Prostate gland (tissue), 2 donors: ENCODE measurements around the gene ZNF718. TPM values are rescaled to one million over a fixed set of nuclear protein-coding genes. Genes with fewer than 3 reads are reported as not detected.
"Not testable (repeated sequence)": the region's sequence is repeated elsewhere in the genome, so short reads cannot be mapped to it uniquely, and the experiment has no call there.

Experiments
- DNase-seq: peaks from one replicate; pipeline ENCODE4 v3.0.0-alpha.2; 2019; ENCODE audit warnings: low spot score
- H3K27ac ChIP-seq, 2 donors: fragments of 200-600 bp; sonication (generic); 2 replicates each; pipeline ENCODE4 v1.5.1; 2017 to 2019
- H3K27me3 ChIP-seq: fragments of 200-600 bp; sonication (generic); replicated peaks from 2 replicates; pipeline ENCODE4 v1.5.1; 2019; ENCODE audit not compliant: insufficient read depth
- H3K36me3 ChIP-seq, 2 donors: fragments of 200-600 bp; sonication (generic); 1 replicate in 1 of 2; 2 replicates in 1 of 2; pipeline versions ENCODE4 v1.5.1 to v1.8.1; 2017 to 2019
- H3K4me1 ChIP-seq: fragments of 200-600 bp; sonication (generic); replicated peaks from 2 replicates; pipeline ENCODE4 v1.5.1; 2019
- H3K4me3 ChIP-seq, 2 donors: fragments of 200-600 bp; sonication (generic); 2 replicates each; pipeline ENCODE4 v1.5.1; 2017 to 2019
- H3K9me3 ChIP-seq: fragments of 200-600 bp; sonication (generic); 2 replicates; pipeline ENCODE4 v1.5.1; 2017
- POLR2A ChIP-seq: fragments of 450-650 bp; IDR thresholded peaks from one replicate; pipeline ENCODE4 v1.6.1; 2016; ENCODE audit warnings: antibody characterized with exemption, mild to moderate bottlenecking
- POLR2AphosphoS5 ChIP-seq: sonication (generic); formaldehyde crosslinking; IDR thresholded peaks from one replicate; pipeline ENCODE4 v1.6.1; 2017; ENCODE audit warnings: antibody characterized with exemption
- WGBS: methylation state at CpG from one replicate; pipeline ENCODE4 v1.1.5; 2018; 5-methylcytosine and 5-hydroxymethylcytosine counted together
- intact Hi-C: fragments of 100-400 bp; cut with DNase I; formaldehyde crosslinking; loops from one replicate; pipeline ENCODE4 v1.14.2; 2022
- total RNA-seq, 2 donors: library from RNA; depleted of rRNA; stranded (reverse); fragments of >200 nt; gene quantifications; one replicate each; pipeline ENCODE4 v1.1.0, GENCODE V29; 2016
- TF ChIP-seq, protein P1 (sequence below), 4 experiments: fragments of 200-600 bp in 2 of 4; fragments of 450-650 bp in 2 of 4; sonication (generic) in 2 of 4; IDR thresholded peaks; 1 replicate in 3 of 4; 2 replicates in 1 of 4; pipeline ENCODE4 v1.5.1; 2016 to 2019; ENCODE audit warnings: antibody characterized with exemption in 4 of 4, mild to moderate bottlenecking in 2 of 4, moderate library complexity in 2 of 4

ZNF718 gene
- 10 to 100 TPM; 13.0 to 13.7 TPM for total RNA-seq

DNA sequence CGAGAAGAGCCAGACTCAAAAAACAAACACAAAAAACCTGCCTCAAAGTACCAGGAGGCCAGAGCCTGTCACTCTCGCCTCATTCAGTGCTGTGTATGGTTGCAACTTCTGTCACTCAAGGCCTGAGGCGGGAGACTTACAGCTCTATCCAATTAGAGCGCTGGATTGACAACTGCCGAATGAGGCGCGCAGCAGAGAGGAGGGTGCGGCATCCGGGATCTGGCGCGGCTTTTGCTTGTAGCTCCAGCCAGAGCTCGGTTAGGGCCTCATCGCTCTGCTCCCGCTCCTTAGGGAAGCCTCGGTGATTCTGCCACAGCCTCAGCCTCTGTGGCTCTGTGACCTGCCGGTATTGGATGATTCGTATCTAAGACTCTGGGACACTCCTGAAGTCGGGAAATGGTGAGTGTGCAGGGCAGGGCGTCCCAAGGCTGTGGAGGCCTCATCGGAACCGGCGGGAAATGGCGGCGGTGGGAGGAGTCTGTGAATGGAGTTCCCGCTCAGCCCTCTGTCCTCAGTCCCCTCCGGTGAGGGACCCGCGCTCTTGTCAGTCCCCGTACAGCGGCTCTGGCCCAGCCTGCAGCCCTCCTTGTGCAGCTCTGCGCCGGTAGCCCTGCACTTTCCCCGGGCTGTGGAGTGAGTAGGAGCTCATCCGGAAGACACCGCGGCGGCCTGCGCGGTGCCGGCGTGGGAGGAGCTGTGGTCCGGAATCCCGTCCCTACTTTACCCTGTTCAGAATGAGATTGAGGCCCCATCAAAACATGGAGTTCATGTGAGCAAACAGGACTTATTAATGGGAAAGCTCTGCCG is at the start of gene ZNF718:
TSS of gene ZNF718 (plus strand) at position 227 of the 807 bp plus-strand sequence. CDS start at position 397, 170 bp downstream.
- TF ChIP-seq POLR2A (peak; percentile 79), POLR2AphosphoS5 (peak; percentile 92)
- TF ChIP-seq, protein P1, sequence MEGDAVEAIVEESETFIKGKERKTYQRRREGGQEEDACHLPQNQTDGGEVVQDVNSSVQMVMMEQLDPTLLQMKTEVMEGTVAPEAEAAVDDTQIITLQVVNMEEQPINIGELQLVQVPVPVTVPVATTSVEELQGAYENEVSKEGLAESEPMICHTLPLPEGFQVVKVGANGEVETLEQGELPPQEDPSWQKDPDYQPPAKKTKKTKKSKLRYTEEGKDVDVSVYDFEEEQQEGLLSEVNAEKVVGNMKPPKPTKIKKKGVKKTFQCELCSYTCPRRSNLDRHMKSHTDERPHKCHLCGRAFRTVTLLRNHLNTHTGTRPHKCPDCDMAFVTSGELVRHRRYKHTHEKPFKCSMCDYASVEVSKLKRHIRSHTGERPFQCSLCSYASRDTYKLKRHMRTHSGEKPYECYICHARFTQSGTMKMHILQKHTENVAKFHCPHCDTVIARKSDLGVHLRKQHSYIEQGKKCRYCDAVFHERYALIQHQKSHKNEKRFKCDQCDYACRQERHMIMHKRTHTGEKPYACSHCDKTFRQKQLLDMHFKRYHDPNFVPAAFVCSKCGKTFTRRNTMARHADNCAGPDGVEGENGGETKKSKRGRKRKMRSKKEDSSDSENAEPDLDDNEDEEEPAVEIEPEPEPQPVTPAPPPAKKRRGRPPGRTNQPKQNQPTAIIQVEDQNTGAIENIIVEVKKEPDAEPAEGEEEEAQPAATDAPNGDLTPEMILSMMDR (IDR thresholded peaks at IDR 0.05) = no peak
- WGBS = 4% methylated on average over 44 of the region's 44 CpGs
- no peaks in the 10 kb centered on the region for H3K27me3 ChIP-seq
- H3K36me3 ChIP-seq = peaks cover 0 to 12% of the 10 kb centered on the region in 2 donors
- H3K9me3 ChIP-seq = no peaks in the 10 kb centered on the region
- peak within 1 kb of the TSS; percentile 58 to 65 for H3K4me3 ChIP-seq
- intact Hi-C loops = loop anchor here (5.0 kb wide), 1 partner anchor 88 kb away; no protein-coding TSS in a partner anchor
- peak; percentile 95 for DNase-seq
- H3K27ac ChIP-seq = peak within 1 kb of the TSS; percentile 85 to 90
- H3K4me1 ChIP-seq = peaks cover 3% of the 10 kb centered on the region

DNA sequence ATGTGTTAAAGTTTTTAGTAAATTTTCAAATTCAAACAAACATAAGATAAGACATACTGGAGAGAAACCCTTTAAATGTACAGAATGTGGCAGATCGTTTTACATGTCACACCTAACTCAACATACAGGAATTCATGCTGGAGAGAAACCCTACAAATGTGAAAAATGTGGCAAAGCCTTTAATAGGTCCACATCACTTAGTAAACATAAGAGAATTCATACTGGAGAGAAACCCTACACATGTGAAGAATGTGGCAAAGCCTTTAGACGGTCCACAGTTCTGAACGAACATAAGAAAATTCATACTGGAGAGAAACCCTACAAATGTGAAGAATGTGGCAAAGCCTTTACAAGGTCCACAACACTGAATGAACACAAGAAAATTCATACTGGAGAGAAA is 38.4 kb upstream of the ZNF718 start:
- H3K9me3 ChIP-seq = peaks cover 11% of the 10 kb centered on the region
- TF ChIP-seq POLR2AphosphoS5 = no peak
- no peak for TF ChIP-seq POLR2A
- TF ChIP-seq, protein P1 (IDR thresholded peaks at IDR 0.05) = no peak
- intact Hi-C loops = no loop called here
- H3K4me1 ChIP-seq = no peaks in the 10 kb centered on the region
- DNase-seq = no peak
- WGBS = 91% methylated on average over 3 of the region's 3 CpGs
- peaks cover 6 to 8% of the 10 kb centered on the region in 2 donors for H3K36me3 ChIP-seq
- H3K27ac ChIP-seq = no peak overlapping the region
- no peak overlapping the region for H3K4me3 ChIP-seq
- H3K27me3 ChIP-seq = no peaks in the 10 kb centered on the region

DNA sequence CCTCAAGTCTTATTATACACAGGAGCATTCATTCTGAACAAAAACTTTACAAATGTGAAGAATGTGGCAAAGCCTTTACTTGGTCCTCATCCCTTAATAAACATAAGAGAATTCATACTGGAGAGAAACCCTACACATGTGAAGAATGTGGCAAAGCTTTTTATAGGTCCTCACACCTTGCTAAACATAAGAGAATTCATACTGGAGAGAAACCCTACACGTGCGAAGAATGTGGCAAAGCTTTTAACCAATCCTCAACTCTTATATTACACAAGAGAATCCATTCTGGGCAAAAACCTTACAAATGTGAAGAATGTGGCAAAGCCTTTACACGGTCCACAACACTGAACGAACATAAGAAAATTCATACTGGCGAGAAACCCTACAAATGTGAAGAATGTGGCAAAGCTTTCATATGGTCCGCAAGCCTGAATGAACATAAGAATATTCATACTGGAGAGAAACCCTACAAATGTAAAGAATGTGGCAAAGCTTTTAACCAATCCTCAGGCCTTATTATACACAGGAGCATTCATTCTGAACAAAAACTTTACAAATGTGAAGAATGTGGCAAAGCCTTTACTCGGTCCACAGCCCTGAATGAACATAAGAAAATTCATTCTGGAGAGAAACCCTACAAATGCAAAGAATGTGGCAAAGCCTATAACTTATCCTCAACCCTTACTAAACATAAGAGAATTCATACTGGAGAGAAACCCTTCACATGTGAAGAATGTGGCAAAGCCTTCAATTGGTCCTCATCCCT is 37.6 kb upstream of the ZNF718 start:
- peaks cover 11% of the 10 kb centered on the region for H3K9me3 ChIP-seq
- H3K36me3 ChIP-seq, H3K27me3 ChIP-seq, intact Hi-C loops, H3K4me1 ChIP-seq, H3K27ac ChIP-seq, DNase-seq, H3K4me3 ChIP-seq: not testable (repeated sequence)
- WGBS = 92% methylated on average over 7 of the region's 7 CpGs

DNA sequence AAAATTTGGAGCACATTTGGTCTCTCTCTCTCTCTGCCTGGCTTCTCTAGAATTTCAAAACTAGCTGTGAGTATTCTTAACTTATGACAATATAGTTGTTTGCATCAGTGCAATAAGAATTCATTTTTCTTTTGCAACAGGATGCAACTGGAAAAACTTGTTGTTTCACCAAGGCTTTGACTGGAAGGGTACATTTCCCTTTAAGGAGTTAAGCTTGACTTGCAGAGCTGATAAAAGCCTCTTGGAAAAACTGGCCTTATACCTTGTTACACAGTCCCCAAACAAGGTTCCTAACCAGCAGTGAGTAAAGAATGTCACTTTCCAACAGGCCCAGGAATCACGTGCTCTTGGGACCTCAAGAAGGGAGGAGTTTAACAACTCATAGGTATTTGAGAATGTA is 25.9 kb upstream of the ZNF718 start:
- 85% methylated on average over 1 of the region's 1 CpG for WGBS
- TF ChIP-seq POLR2AphosphoS5 = no peak
- intact Hi-C loops = no loop called here

DNA sequence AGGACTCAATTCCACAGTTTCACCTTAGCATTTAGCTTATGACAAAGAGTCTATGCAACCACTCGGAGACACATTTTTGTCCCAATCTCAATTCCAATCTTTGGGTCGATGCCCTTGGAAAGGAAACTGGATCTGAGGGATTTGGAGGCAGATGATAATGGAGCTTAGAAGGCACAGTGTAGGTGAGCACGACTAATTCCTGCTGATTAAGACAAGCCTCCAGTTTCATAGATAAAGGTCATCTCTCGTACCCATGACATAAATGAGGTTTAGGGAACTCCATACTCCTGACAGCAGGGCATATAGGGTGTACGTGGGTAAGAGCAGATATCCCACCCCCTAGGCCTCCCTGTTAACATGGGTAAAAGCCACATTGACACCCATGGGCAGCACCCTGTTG is 24.4 kb upstream of the ZNF718 start:
- Histone ChIP-seq H3K4me1 (no peaks in the 10 kb centered on the region), H3K4me3 (no peak overlapping the region), H3K9me3 (no peaks in the 10 kb centered on the region), H3K27me3 (no peaks in the 10 kb centered on the region), H3K27ac (no peak overlapping the region), H3K36me3 (no peaks in the 10 kb centered on the region)
- TF ChIP-seq POLR2A (no peak), POLR2AphosphoS5 (no peak)
- TF ChIP-seq, protein P1 (IDR thresholded peaks at IDR 0.05) = no peak
- 88% methylated on average over 5 of the region's 5 CpGs for WGBS
- no peak for DNase-seq
- intact Hi-C loops = no loop called here

More for the DNA sequence above, 25.9 kb upstream of the ZNF718 start:
- Histone ChIP-seq H3K4me3 (no peak overlapping the region), H3K27me3 (no peaks in the 10 kb centered on the region), H3K27ac (no peak overlapping the region), H3K4me1 (no peaks in the 10 kb centered on the region), H3K9me3 (no peaks in the 10 kb centered on the region), H3K36me3 (no peaks in the 10 kb centered on the region)
- no peak for DNase-seq
